Ishikawa (cell line): Measurements from ENCODE around the gene TH.

Source experiments
- CEBPB ChIP-seq: IDR thresholded peaks from 2 replicates; pipeline ENCODE4 v1.6.1; 2012
- CREB1 ChIP-seq: IDR thresholded peaks from 2 replicates; pipeline ENCODE4 v1.6.1; 2012; ENCODE audit warnings: low read depth
- EGR1 ChIP-seq: IDR thresholded peaks from 2 replicates; pipeline ENCODE4 v1.6.1; 2012
- EP300 ChIP-seq: IDR thresholded peaks from 2 replicates; pipeline ENCODE4 v1.6.1; 2012; ENCODE audit warnings: borderline replicate concordance
- FOXM1 ChIP-seq: IDR thresholded peaks from 2 replicates; pipeline ENCODE4 v1.6.1; 2012; ENCODE audit warnings: low read depth, borderline replicate concordance
- MAX ChIP-seq: IDR thresholded peaks from 2 replicates; pipeline ENCODE4 v1.6.1; 2012
- NFIC ChIP-seq: IDR thresholded peaks from 2 replicates; pipeline ENCODE4 v1.6.1; 2012
- RAD21 ChIP-seq: IDR thresholded peaks from 2 replicates; pipeline ENCODE4 v1.6.1; 2012; ENCODE audit warnings: low read depth
- REST ChIP-seq: IDR thresholded peaks from 2 replicates; pipeline ENCODE4 v1.6.1; 2012; ENCODE audit warnings: low read depth, mild to moderate bottlenecking
- TAF1 ChIP-seq: IDR thresholded peaks from 2 replicates; pipeline ENCODE4 v1.6.1; 2012; ENCODE audit warnings: low read depth, mild to moderate bottlenecking
- TCF12 ChIP-seq: IDR thresholded peaks from 2 replicates; pipeline ENCODE4 v1.6.1; 2012; ENCODE audit warnings: low read depth
- TEAD4 ChIP-seq: IDR thresholded peaks from 2 replicates; pipeline ENCODE4 v1.6.1; 2012
- USF1 ChIP-seq: IDR thresholded peaks from 2 replicates; pipeline ENCODE4 v1.6.1; 2012
- YY1 ChIP-seq: IDR thresholded peaks from 2 replicates; pipeline ENCODE4 v1.6.1; 2012; ENCODE audit warnings: low read depth
- ZBTB7A ChIP-seq: IDR thresholded peaks from 2 replicates; pipeline ENCODE4 v1.6.1; 2012; ENCODE audit warnings: low read depth

Gene TH

GRCh38 chr11:2151500-2152257 is 19.9 kb downstream of the TH start:
- no peak for TF ChIP-seq ZBTB7A
- no peak for TF ChIP-seq TAF1
- TF ChIP-seq REST = no peak
- TF ChIP-seq CEBPB = peak; percentile 63; the same call in 1 of the 2 replicates
- no peak for TF ChIP-seq YY1
- no peak for TF ChIP-seq TEAD4
- peak; percentile 85 for TF ChIP-seq RAD21
- no peak for TF ChIP-seq MAX
- no peak for TF ChIP-seq FOXM1

- peak; percentile 66 for TF ChIP-seq RAD21
- no peak for TF ChIP-seq EGR1
Measured at GRCh38 chr11:2149864-2150847, 21.5 kb downstream of the TH start.

GRCh38 chr11:2149460-2149859 is 22.2 kb downstream of the TH start:
- TF ChIP-seq MAX (no peak), FOXM1 (no peak), REST (no peak), TAF1 (no peak), NFIC (no peak), EP300 (no peak), ZBTB7A (no peak), YY1 (no peak), TEAD4 (no peak), CEBPB (no peak), RAD21 (no peak), CREB1 (no peak), TCF12 (no peak), USF1 (no peak), EGR1 (no peak)

- no peak for TF ChIP-seq CEBPB
- TF ChIP-seq TAF1 = no peak
- TF ChIP-seq NFIC = no peak
Measured at GRCh38 chr11:2148595-2148994, 23.0 kb downstream of the TH start.

- no peak for TF ChIP-seq ZBTB7A
- TF ChIP-seq TCF12 = no peak
- TF ChIP-seq REST = no peak
- TF ChIP-seq EP300 = no peak
- TF ChIP-seq TAF1 = no peak
- TF ChIP-seq NFIC = no peak
- TF ChIP-seq EGR1 = no peak
- no peak for TF ChIP-seq USF1
- TF ChIP-seq CEBPB = no peak
- no peak for TF ChIP-seq YY1
- TF ChIP-seq CREB1 = no peak
- no peak for TF ChIP-seq FOXM1
- no peak for TF ChIP-seq TEAD4
- no peak for TF ChIP-seq MAX
- no peak for TF ChIP-seq RAD21
Measured at GRCh38 chr11:2147391-2147790, 24.2 kb downstream of the TH start.
